KMS-11 (cell line): ENCODE data around the gene FAM114A1.
A peak's percentile ranks its signal among the peaks of the same experiment; 100 is the strongest.

ENCODE experiments used
- H2AFZ ChIP-seq: fragments of 200-600 bp; sonication (generic); 2 replicates; pipeline ENCODE4 v1.6.1; 2016; ENCODE audit warnings: antibody characterized with exemption, mixed run types, low read depth
- H3K27ac ChIP-seq: fragments of 200-600 bp; sonication (generic); 2 replicates; pipeline ENCODE4 v1.6.1; 2016; ENCODE audit warnings: mild to moderate bottlenecking, mixed run types
- H3K27me3 ChIP-seq: fragments of 200-600 bp; sonication (generic); 2 replicates; pipeline ENCODE4 v1.6.1; 2017; ENCODE audit warnings: mild to moderate bottlenecking, low read depth, mixed run types, moderate library complexity; ENCODE audit not compliant: insufficient read depth
- H3K36me3 ChIP-seq: fragments of 200-600 bp; sonication (generic); 2 replicates; pipeline ENCODE4 v1.6.1; 2017; ENCODE audit warnings: mild to moderate bottlenecking, mixed run types; ENCODE audit not compliant: insufficient read depth
- H3K4me1 ChIP-seq: fragments of 200-600 bp; sonication (generic); 2 replicates; pipeline ENCODE4 v1.6.1; 2016; ENCODE audit warnings: mild to moderate bottlenecking, low read depth, mixed run types; ENCODE audit not compliant: poor library complexity, severe bottlenecking
- H3K4me2 ChIP-seq: fragments of 200-600 bp; sonication (generic); 2 replicates; pipeline ENCODE4 v1.7.0; 2016; ENCODE audit warnings: mild to moderate bottlenecking, mixed run types
- H3K4me3 ChIP-seq: fragments of 200-600 bp; sonication (generic); IDR thresholded peaks from 2 replicates; pipeline ENCODE4 v1.6.1; 2017; ENCODE audit warnings: low read depth, low read length, mixed read lengths; ENCODE audit not compliant: insufficient read depth
- H3K79me2 ChIP-seq: fragments of 200-600 bp; sonication (generic); 2 replicates; pipeline ENCODE4 v1.6.1; 2016; ENCODE audit warnings: low read depth, mixed run types; ENCODE audit not compliant: insufficient read depth
- H3K9ac ChIP-seq: fragments of 200-600 bp; sonication (generic); 2 replicates; pipeline ENCODE4 v1.6.1; 2016; ENCODE audit warnings: mild to moderate bottlenecking, mixed run types
- H4K20me1 ChIP-seq: fragments of 200-600 bp; sonication (generic); 2 replicates; pipeline ENCODE4 v1.6.1; 2016; ENCODE audit warnings: mild to moderate bottlenecking, mixed run types; ENCODE audit not compliant: insufficient read depth
- TF ChIP-seq, protein P1 (sequence below): fragments of 200-600 bp; sonication (generic); conservative IDR thresholded peaks from 2 replicates; pipeline ENCODE4 v1.6.1; 2017; ENCODE audit warnings: low read depth, mild to moderate bottlenecking, antibody characterized with exemption, low read length, moderate library complexity, mixed read lengths

Gene FAM114A1

DNA sequence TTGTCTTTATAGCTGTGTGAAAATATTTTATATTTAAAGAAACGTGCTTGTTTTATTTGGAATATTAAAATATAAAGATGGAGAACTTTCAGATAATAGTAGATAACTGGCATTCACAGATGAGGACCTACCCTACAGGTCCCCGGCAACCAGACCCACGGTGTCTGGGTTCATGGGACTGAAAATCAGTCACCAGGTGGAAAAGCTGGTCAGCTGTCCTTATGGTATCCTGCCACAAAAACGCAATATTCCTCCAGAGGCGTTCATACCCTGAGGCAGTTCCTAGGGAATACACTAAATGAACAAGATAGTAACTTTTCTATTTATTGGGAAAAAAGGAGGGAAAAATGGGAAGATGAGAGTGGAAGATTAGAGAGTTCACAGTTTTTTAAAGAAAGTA is 12.1 kb upstream of the FAM114A1 start:
- H3K4me3 ChIP-seq = no peak overlapping the region
- H2AFZ ChIP-seq = no peak overlapping the region
- no peak overlapping the region for H3K27ac ChIP-seq
- no peaks in the 10 kb centered on the region for H3K27me3 ChIP-seq
- TF ChIP-seq, protein P1, sequence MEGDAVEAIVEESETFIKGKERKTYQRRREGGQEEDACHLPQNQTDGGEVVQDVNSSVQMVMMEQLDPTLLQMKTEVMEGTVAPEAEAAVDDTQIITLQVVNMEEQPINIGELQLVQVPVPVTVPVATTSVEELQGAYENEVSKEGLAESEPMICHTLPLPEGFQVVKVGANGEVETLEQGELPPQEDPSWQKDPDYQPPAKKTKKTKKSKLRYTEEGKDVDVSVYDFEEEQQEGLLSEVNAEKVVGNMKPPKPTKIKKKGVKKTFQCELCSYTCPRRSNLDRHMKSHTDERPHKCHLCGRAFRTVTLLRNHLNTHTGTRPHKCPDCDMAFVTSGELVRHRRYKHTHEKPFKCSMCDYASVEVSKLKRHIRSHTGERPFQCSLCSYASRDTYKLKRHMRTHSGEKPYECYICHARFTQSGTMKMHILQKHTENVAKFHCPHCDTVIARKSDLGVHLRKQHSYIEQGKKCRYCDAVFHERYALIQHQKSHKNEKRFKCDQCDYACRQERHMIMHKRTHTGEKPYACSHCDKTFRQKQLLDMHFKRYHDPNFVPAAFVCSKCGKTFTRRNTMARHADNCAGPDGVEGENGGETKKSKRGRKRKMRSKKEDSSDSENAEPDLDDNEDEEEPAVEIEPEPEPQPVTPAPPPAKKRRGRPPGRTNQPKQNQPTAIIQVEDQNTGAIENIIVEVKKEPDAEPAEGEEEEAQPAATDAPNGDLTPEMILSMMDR = no peak
- peaks cover 20% of the 10 kb centered on the region for H3K4me1 ChIP-seq
- H3K9ac ChIP-seq = no peak overlapping the region
- H3K79me2 ChIP-seq = no peaks in the 10 kb centered on the region
- H4K20me1 ChIP-seq = no peaks in the 10 kb centered on the region
- no peaks in the 10 kb centered on the region for H3K36me3 ChIP-seq
- no peak overlapping the region for H3K4me2 ChIP-seq

DNA sequence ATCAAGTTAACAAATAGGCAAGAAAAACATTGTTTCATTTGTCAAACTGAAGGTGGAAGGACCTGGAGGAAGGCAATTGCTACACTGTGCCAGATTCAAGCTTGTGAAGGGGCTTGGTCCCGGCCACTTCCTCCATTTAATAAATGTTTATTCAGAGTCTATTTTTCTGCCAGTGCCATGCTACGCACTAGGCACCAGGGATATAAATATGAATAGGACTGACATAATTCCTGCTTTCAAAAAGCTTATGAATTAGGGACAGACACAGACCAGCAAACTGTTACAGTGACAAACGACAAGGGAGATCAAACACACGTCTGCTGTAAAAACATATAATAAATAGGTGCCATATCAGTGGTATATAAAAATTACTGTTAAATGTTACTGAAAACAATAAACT is 11.6 kb upstream of the FAM114A1 start:
- H3K4me3 ChIP-seq = no peak overlapping the region
- peak overlapping the region; percentile 22; the same call in 1 of the 2 replicates for H3K9ac ChIP-seq
- H3K79me2 ChIP-seq = no peaks in the 10 kb centered on the region
- peaks cover 20% of the 10 kb centered on the region for H3K4me1 ChIP-seq
- TF ChIP-seq, protein P1 = no peak
- H2AFZ ChIP-seq = peak overlapping the region; percentile 90
- H3K27ac ChIP-seq = peak overlapping the region; percentile 62; the same call in 1 of the 2 replicates
- peak overlapping the region; percentile 44 for H3K4me2 ChIP-seq
- H4K20me1 ChIP-seq = no peaks in the 10 kb centered on the region
- H3K36me3 ChIP-seq = no peaks in the 10 kb centered on the region
- no peaks in the 10 kb centered on the region for H3K27me3 ChIP-seq

DNA sequence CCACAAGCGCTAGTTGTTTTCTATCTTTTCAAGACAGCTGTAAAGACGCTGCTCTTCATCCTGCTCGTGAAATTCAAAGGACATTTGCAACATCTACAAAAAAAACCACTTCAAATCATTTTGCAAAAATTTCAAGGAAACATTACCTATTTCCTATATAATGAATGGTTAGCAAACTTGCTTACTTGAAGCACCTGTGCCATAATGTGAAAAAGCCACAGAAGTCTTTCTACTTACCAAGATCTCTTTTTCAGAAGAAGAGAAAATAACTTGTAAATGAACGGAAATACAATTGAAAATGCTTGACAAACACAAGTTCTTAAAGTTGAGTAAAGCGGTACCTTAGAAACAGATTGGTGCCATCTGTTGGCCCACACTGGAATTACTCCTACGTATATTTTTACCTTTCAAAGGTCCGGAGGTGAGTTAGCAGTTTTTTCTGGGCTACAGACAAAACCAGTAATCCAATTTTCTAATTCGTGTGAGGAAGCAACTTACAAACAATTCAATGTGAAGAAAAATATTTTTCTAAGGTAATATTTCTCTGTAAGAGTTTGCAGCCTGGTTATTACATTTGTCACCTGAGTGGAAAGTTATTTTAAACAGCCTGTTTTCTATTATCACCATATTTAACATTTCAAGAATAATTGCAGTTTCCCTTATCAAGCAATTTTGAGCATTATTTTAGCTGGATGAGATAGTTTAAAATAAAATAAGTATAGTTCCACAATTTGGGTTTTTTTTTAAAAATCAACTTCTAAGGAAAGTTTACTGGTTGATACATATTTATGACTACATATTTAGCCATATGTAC is 10.9 kb upstream of the FAM114A1 start, which contains the start of gene TLR6:
Gene TLR6 (minus strand): TSS at position 294 of the 814 bp plus-strand sequence. CDS start 27,344 bp downstream, outside the sequence.
- peak within 1 kb of the TSS; percentile 44 for H3K4me2 ChIP-seq
- TF ChIP-seq, protein P1 = peak; percentile 67
- H3K27me3 ChIP-seq = no peaks in the 10 kb centered on the region
- H3K79me2 ChIP-seq = no peaks in the 10 kb centered on the region
- H4K20me1 ChIP-seq = no peaks in the 10 kb centered on the region
- H3K36me3 ChIP-seq = no peaks in the 10 kb centered on the region
- H3K27ac ChIP-seq = peak within 1 kb of the TSS; percentile 62; the same call in 1 of the 2 replicates
- H3K4me1 ChIP-seq = peaks cover 20% of the 10 kb centered on the region
- peak within 1 kb of the TSS; percentile 90 for H2AFZ ChIP-seq
- H3K9ac ChIP-seq = peak within 1 kb of the TSS; percentile 22; the same call in 1 of the 2 replicates
- no peak within 1 kb of the TSS for H3K4me3 ChIP-seq

DNA sequence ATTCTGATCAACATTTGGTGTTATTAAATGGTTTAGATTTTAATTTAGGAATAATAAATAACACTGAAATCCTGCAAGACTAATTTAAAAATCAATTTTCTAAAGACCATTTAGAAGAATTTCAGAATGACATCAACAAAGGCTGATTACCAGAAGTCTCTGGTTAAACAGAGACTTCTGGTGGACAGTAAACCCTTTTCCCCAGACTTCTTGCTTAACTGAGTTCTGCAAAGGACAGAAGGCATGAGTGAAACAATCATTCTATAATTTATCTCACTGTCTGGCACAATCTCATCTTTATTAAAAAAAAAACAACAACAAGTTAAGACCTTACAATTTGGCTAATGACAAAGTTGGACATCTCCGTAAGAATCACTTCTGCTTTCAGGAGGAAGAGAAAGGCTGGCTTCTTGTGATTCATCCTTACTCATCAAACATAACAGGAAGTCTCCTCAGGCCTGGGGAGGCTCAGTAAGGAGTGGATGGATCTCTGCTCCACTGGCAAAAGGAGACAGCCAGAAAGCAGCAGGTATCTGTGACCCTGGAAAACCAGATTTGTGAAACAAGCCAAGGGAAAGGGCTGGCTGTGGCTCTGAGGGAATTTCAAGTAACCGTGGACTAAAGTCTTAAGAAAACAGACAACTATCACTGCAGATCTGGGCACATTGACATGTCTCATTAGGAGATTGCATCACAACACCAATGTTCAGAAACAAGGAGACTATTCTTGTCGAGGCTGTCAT is 10.1 kb upstream of the FAM114A1 start:
- Histone ChIP-seq H3K9ac (no peak overlapping the region; the same call in 1 of the 2 replicates), H3K79me2 (no peaks in the 10 kb centered on the region), H2AFZ (no peak overlapping the region), H4K20me1 (no peaks in the 10 kb centered on the region), H3K27me3 (no peaks in the 10 kb centered on the region), H3K4me3 (no peak overlapping the region), H3K27ac (peak overlapping the region; percentile 62; the same call in 1 of the 2 replicates), H3K4me1 (peaks cover 20% of the 10 kb centered on the region), H3K4me2 (peak overlapping the region; percentile 44), H3K36me3 (no peaks in the 10 kb centered on the region)
- TF ChIP-seq, protein P1 = no peak
